Camera-type eye (tissue), 1 donor: ENCODE results near the gene MECP2. TPM values are rescaled to one million over a fixed set of nuclear protein-coding genes. Genes with fewer than 3 reads are reported as not detected.

Experiments used
- total RNA-seq: library from RNA; depleted of rRNA; stranded (reverse); fragments of >200 nt; gene quantifications from one replicate; pipeline ENCODE4 v1.2.3, GENCODE V29; 2014

Gene MECP2
- total RNA-seq = 72.2 TPM

GRCh38 chrX:154097589-154098541, at the start of gene MECP2:
Gene MECP2, minus strand, starts transcription at chrX:154097717.

GRCh38 chrX:154144010-154144409, 46.5 kb upstream of the MECP2 start, which contains the start of gene OPN1LW:
Gene OPN1LW, plus strand, starts transcription at chrX:154144243. Its CDS starts 41 bp downstream, at chrX:154144284.

GRCh38 chrX:154019633-154020528, 77.6 kb downstream of the MECP2 start, which contains the start of gene IRAK1:
Gene IRAK1, minus strand, starts transcription at chrX:154019902. Its CDS starts 90 bp downstream, at chrX:154019812.

GRCh38 chrX:153972368-153973126, 125.0 kb downstream of the MECP2 start, which contains the start of gene TMEM187:
Gene TMEM187, plus strand, starts transcription at chrX:153972754. Its CDS starts 9,309 bp downstream, at chrX:153982063.

Other genes with a start within 250 kb of the MECP2 start
- gene L1CAM, start 211.5 kb downstream of the MECP2 start, total RNA-seq = 57.3 TPM
- gene AVPR2, start 193.0 kb downstream of the MECP2 start, total RNA-seq = 0.99 TPM
- 37.3 TPM for gene ARHGAP4, start 171.5 kb downstream of the MECP2 start, total RNA-seq
- gene NAA10, start 162.7 kb downstream of the MECP2 start, total RNA-seq = 35.3 TPM
- gene RENBP, start 153.1 kb downstream of the MECP2 start, total RNA-seq = 10.0 TPM
- gene HCFC1, start 125.9 kb downstream of the MECP2 start, total RNA-seq = 41.3 TPM
- gene TMEM187, start 125.0 kb downstream of the MECP2 start, total RNA-seq = 4.7 TPM
- 22.9 TPM for gene IRAK1, start 77.8 kb downstream of the MECP2 start, total RNA-seq
- 1.5 TPM for gene OPN1LW, start 46.5 kb upstream of the MECP2 start, total RNA-seq
- 19.4 TPM for gene OPN1MW, start 84.9 kb upstream of the MECP2 start, total RNA-seq
- gene OPN1MW2, start 122.0 kb upstream of the MECP2 start, total RNA-seq = not detected
- not detected for gene OPN1MW3, start 159.9 kb upstream of the MECP2 start, total RNA-seq
- gene TEX28, start 197.4 kb upstream of the MECP2 start, total RNA-seq = not detected
- 2.3 TPM for gene TKTL1, start 198.1 kb upstream of the MECP2 start, total RNA-seq